ENCODE measurements around the gene CAND2.

CAND2 gene

DNA sequence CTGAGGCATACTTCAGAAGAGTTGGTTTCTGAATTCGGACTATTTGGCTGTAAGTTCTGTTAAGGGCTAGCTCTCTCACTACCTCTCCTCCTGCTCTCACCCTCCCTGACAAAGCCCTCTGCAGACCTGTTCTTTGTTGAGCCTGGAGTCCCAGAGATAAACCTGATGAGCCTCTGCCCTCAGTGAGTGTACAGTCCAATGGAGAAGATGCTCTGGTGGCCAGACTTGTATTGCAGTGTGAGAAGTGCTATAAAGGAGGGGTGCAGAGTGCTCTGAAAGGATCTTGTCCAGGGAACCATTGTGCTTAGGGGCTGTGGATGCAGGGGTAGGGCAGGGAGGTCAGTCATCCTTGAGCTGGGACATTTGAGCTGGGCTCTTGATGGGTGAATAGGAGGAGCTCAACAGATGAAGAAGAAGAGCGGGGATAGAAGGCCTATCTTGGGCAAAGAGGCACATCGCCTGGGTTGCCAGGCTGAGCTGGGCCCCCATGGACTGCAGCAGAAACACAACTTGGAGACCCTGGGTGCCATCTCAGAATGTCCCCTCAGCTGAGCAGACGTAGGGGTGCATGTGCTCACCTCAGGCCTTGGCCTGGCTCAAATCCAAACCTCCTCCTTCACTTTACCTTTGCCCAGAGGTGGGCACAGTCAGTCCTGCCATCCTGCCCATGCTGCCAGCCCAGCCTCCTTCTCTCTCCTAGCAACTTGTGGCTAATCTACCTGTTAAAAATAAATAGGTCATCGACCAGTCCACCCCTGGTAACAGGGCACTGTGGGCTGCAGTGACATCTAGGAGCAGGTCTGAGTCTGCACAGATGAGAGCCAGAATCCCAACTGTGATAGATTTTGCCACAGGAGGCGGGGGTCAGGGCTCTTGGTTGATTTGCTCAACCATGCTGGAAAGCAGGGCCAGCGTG, 3.3 kb downstream of the CAND2 start:
- TF ChIP-seq, protein P1, sequence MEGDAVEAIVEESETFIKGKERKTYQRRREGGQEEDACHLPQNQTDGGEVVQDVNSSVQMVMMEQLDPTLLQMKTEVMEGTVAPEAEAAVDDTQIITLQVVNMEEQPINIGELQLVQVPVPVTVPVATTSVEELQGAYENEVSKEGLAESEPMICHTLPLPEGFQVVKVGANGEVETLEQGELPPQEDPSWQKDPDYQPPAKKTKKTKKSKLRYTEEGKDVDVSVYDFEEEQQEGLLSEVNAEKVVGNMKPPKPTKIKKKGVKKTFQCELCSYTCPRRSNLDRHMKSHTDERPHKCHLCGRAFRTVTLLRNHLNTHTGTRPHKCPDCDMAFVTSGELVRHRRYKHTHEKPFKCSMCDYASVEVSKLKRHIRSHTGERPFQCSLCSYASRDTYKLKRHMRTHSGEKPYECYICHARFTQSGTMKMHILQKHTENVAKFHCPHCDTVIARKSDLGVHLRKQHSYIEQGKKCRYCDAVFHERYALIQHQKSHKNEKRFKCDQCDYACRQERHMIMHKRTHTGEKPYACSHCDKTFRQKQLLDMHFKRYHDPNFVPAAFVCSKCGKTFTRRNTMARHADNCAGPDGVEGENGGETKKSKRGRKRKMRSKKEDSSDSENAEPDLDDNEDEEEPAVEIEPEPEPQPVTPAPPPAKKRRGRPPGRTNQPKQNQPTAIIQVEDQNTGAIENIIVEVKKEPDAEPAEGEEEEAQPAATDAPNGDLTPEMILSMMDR (IDR thresholded peaks at IDR 0.05), result no peak

DNA sequence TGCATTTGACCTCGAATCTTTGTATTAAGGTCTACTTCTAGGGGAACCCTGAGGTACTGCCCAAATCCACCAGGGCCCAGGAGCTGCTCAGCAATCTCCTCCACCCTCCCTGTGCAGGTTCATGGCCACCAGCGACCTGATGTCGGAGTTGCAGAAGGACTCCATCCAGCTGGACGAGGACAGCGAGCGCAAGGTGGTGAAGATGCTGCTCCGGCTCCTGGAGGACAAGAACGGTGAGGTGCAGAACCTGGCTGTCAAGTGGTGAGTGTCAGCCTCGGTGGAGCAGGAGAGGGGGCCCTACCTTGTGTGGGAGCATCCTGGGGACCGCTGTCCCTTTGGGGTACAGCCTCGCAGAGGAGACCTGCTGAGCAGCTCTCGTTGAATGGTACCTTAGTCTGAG, 6.9 kb downstream of the CAND2 start:
- TF ChIP-seq, protein P1 (IDR thresholded peaks at IDR 0.05), result no peak

DNA sequence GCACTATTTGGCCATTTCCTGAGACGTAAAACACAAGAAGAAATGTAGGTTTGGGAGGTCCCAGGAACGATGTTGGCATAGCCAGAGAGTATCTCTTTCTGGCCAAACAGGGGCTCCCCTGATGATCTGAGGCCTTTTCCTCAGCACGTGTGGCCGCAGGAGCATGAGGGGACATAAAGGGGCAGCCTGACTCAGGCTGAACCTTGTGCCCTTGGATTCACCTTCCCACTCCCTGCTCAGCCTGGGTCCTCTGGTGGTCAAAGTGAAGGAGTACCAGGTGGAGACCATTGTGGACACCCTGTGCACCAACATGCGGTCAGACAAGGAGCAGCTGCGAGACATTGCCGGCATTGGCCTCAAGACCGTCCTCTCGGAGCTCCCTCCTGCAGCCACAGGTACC, 10.6 kb downstream of the CAND2 start:
- TF ChIP-seq, protein P1 (IDR thresholded peaks at IDR 0.05), result no peak

DNA sequence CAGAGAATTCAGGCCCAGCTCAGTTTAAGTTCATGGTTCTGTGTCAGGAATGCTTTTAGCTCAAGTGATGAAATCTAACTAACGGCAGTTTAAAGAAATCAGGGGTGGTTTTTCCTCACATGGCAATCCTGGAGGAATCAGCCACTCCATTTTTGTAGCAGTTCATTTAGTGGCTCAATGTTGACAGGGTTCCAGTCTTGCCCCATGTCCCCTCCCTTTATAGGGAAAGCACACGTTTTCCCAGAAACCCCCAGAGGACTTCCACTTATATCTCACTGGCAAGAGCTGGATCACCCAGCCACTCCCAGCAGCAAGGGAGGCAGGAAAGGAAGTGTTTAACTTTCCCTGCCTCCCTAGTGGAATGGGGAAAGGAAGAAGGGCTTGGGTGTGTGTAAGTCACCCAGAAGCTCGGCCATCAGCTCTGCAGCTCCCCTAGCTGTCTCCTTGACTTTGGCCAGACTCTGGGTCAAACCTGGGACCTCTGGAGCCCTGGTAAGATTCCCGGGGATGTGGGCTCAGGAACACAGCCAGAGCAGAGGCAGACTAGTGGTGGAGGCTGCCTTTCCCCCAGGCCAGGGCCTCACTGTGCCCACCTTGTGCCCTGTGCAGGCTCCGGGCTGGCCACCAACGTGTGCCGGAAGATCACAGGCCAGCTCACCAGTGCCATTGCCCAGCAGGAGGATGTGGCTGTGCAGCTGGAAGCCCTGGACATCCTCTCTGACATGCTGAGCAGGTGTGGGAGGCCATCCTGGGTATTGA, 11.3 kb downstream of the CAND2 start:
- TF ChIP-seq, protein P1 (IDR thresholded peaks at IDR 0.05), result no peak

DNA sequence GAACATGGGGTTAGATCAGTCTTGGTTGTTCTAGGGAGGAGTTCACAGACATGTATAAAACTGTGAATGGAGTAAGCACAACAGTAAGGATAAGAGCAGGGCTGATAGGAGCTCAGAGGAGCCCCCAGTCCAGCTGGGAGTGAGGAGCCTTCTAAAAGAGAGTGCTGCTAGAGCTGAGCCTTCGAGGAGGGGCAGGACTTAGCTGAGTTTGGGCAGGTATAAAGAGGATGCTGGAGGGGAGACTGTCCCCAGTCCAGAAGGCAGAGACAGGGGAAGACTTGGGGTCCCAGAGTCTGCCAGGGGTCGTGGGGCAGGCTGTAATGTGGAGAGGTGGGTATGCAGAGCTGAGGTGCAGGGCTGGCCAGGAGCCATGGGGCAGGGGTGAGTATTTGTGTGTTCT, 12.1 kb downstream of the CAND2 start:
- TF ChIP-seq, protein P1 (IDR thresholded peaks at IDR 0.05), result no peak

DNA sequence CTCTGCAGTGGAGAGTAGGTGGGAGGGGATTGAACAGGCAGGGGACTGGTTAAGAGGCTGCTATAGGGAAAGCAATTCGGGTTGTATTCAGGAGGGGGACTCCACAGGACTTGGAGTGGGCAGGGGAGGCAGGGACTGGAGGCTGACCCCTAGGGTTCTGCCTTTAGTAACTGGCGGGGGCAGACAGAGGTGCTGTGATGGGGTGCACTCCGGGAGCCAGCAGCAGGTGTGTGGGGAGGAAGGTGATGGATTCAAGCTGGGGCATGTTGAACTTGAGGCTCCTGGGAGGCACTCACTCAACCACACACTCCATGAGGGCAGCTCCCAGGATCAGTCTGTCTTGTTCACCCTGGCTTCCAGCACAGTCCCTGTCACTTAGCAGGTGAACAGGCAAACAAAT, 12.5 kb downstream of the CAND2 start:
- TF ChIP-seq, protein P1 (IDR thresholded peaks at IDR 0.05), result no peak

DNA sequence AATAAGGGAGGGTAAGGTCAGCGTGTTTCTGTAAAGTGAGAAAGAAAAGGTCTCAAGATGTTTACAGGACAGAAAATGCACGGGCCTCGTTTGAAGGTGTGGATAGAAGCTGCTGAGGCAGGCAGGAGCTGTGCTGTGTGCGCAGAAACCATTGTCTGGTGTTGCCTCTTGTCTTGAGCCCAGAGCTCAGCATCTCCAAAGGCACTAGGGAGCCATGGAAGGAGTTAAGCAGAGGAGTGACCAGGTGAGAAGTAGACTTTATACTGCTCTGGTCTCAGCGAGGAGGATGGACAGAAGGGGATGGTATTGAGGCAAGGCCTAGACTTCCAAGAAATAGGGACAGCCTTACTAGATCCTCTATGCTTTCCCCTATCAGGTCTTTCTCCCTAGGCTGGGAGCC, 13.0 kb downstream of the CAND2 start:
- TF ChIP-seq, protein P1 (IDR thresholded peaks at IDR 0.05), result no peak

Measured in LNCAP (cell line).